HG02870 (cell line): ENCODE data around the gene DENND4C.
"Not testable (repeated sequence)": the region's sequence is repeated elsewhere in the genome, so short reads cannot be mapped to it uniquely, and the experiment has no call there.

Experiments
- ATAC-seq: cut with Tn5 transposase; IDR thresholded peaks from one replicate; pipeline ENCODE4 v1.9.1; 2021; ENCODE audit warnings: mild to moderate bottlenecking, moderate library complexity; ENCODE audit not compliant: unreplicated experiment

The DENND4C gene

GRCh38 chr9:19408693-19409400 lies 178.4 kb downstream of the DENND4C start, which contains the start of gene ACER2:
ACER2 (plus strand) TSS chr9:19409009; CDS start chr9:19409085, 76 bp downstream.
- peak; percentile 94 for ATAC-seq

GRCh38 chr9:19409401-19410194 lies 179.1 kb downstream of the DENND4C start:
- ATAC-seq = peak; percentile 9

- no peak for ATAC-seq
These were observed 179.7 kb downstream of the DENND4C start for GRCh38 chr9:19410195-19410503.

- ATAC-seq = no peak
These were observed 180.1 kb downstream of the DENND4C start for GRCh38 chr9:19410594-19410993.

GRCh38 chr9:19411316-19411715 lies 180.8 kb downstream of the DENND4C start:
- ATAC-seq = no peak

GRCh38 chr9:19413456-19413855 lies 183.0 kb downstream of the DENND4C start:
- ATAC-seq = not testable (repeated sequence)

- ATAC-seq = no peak
These were observed 185.7 kb downstream of the DENND4C start for GRCh38 chr9:19416143-19416542.

GRCh38 chr9:19420877-19421276 lies 190.4 kb downstream of the DENND4C start:
- no peak for ATAC-seq
